Measurements from ENCODE around the gene MUSTN1.
A peak's percentile ranks its signal among the peaks of the same experiment; 100 is the strongest.

The MUSTN1 gene

GRCh38 chr3:52851348-52851747, 16.5 kb upstream of the MUSTN1 start:
- peak; percentile 12 for DNase-seq

DNA sequence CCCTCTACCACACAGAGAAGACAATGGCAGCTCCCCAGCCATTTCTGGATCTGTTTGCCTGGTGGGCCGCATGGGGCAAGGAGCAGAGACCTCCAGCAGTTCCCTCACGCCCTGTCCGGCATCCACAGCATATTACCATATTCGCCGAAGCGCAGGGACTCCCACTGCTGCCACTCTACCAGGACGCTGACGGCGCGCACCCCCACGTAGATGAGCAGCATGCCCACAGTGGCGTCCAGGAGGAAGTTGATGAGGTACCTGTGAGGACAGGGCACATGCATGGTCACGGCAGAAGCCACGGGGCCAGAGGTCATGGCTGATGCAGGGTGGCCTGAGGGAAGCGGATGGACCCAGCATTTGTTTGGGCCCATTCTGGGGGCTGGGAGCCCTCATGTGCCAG, 14.8 kb upstream of the MUSTN1 start:
- DNase-seq: no peak

- DNase-seq: no peak
These were observed 13.8 kb upstream of the MUSTN1 start for GRCh38 chr3:52848617-52849016.

DNA sequence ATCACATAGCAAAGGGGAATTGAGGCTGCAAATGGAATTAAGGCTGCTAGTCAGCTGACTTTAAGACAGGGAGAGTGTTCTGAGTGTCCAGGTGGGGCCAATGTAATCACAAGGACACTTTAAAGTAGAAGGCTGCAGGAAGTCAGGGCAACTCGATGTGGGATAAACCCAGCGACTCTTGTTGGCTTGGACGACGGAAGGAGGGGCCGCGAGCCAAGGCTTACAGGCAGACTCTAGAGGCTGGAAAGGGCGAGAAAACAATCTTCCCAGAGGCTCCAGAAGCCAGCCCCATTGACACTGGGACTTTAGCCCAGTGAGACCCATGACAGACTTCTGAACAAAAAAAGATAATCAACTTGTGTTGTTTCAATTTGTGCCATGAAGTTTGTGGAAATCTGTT, 12.9 kb upstream of the MUSTN1 start:
- DNase-seq: no peak

- DNase-seq: no peak
These were observed 12.4 kb upstream of the MUSTN1 start for GRCh38 chr3:52847241-52847640.

- no peak for DNase-seq
These were observed 11.7 kb upstream of the MUSTN1 start for GRCh38 chr3:52846432-52846965.

DNA sequence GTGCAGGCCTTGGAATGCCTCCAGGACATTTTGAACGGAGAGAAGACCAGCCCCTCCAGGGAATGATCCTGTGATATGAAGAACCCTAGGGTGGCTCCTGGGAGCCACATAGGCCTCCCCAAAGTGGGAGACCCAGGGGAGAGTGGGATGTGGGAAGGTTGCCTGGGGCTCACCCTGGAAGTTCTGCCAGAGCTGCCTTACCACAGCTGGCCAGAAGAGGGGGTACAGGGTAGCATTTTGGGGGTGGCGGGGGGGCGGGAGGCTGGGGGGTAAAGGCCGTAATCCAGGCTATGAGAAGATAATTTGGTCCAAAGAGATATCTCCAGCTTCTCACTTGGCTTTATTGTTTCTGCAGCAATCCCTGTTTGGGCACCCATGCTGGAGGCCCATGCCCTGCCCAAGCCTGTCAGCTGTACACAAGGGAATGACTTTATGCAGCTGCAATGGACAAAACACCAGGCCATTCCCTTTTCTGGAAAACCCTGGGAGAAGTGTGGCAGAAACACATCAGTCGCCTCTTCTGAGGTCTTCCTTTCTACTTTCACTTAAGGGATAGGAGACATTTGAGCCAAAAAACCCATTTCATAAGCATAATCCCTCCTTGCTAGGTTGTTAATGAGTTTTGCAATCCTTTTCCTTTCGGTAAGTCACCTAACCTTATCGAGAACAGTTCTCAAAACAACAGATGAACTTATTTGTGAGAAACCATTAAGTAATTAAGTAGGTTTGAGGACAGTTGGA, 11.0 kb upstream of the MUSTN1 start:
- no peak for DNase-seq

DNA sequence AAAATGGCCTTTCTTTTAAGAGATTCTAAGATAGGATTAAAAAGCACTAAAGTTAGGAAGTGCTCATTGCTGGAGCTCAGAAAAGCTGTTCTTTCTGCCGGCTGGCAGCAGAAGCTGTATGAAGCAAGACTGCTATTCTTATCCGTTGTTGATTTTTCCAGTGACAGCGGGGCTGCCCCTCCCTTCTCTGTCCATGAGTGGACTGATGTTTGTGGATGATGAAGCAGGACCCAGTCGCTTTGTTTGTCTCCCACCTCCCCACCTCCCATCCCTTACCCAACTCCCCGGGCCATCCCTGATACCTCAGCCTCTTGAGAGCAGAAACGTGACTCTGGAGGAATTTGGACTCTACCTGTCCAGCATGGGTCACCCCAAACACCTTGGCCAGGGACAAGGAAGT, 10.3 kb upstream of the MUSTN1 start:
- no peak for DNase-seq

- no peak for DNase-seq
These were observed 9.6 kb upstream of the MUSTN1 start for GRCh38 chr3:52844290-52844975.

DNA sequence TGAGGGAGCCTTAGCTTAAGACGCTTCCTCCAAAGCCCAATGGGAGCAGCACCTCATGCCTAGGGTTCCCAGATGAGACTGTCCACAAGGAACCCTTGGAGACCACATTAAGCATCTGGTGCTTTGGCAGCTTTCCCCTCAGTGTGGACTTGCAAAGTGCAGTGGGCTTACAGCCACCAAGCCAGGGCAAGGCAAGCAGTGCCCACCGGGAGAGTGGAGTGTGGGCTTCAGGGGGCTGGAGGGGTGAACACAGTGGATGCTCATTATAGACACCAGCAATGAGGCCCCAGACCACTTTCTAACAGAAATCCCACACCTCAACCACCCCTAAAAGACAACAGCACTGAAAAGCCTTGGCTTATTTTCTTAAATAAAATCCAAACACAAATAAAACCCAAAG, 9.1 kb upstream of the MUSTN1 start:
- no peak for DNase-seq

GRCh38 chr3:52843108-52843865, 8.5 kb upstream of the MUSTN1 start:
- DNase-seq: no peak

- DNase-seq: no peak
These were observed 7.6 kb upstream of the MUSTN1 start for GRCh38 chr3:52842424-52842823.

DNA sequence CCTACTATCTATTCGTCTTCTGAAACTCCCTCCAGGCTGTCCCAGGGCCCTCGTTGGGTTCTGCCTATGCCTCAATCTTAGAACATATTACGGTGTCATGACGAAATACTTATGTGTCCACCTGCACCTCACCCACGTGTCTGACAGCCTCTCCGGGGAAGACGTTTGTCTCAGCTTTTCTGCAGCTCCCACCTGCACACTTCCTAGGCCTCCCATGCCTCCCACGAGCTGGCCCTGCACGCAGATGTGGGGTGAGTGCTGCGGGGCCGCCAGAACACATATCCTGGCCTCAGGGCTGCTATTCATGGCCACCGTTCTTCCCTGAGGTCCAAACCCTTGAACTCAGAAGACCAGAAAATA, 7.1 kb upstream of the MUSTN1 start:
- DNase-seq: no peak

GRCh38 chr3:52841211-52841980, 6.6 kb upstream of the MUSTN1 start:
- DNase-seq: no peak

DNA sequence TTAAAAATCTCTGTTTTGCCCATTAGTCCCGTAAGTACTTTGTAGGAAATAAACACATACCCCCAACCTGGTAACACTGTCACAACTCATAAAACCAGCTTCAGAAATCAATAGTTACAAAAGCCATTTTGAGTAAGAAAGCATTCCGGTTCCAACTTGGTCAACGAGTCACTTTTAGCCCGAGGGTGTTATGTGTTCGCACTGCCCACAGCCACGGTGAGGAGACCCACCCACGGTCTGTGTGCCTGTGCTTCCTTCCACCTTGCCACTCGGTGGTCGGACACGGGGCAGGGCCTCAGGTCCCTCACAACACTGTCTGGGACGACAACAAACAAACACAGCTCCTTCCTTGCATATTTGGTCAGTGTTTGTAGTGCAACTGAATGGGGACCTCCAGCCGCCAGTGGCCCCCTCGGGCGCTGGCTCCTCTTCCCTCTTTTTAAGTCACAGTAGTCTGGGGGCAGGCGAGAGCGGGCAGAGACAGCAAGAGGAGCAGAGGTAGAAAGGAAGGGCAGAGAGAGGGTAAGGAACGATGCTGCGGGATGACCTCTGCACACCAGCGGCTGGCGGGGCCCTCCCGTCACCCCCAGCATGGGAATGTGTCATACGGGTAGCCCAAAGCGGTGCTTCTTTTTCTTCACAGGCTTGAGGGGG, 5.2 kb upstream of the MUSTN1 start:
- DNase-seq: no peak

DNA sequence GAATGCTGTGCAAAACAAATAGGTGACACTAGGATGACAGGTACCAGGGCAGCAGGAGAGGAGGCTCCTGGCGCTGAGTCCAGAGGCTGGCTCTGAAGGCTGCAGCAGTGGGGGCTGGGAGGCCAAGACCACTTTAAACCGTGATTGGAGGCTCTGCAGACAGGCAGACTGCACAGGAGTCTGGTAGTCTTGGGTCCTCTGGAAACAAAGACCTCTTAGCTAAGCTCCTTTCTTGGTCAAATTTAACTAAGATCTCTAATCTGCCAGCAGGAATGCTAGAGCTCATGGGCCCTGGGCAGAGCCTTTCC, 4.4 kb upstream of the MUSTN1 start:
- DNase-seq: no peak

GRCh38 chr3:52838561-52839267, 3.9 kb upstream of the MUSTN1 start:
- DNase-seq: no peak

GRCh38 chr3:52836986-52837385, 2.2 kb upstream of the MUSTN1 start:
- no peak for DNase-seq

- DNase-seq: no peak
These were observed 1.6 kb upstream of the MUSTN1 start for GRCh38 chr3:52836471-52836845.

DNA sequence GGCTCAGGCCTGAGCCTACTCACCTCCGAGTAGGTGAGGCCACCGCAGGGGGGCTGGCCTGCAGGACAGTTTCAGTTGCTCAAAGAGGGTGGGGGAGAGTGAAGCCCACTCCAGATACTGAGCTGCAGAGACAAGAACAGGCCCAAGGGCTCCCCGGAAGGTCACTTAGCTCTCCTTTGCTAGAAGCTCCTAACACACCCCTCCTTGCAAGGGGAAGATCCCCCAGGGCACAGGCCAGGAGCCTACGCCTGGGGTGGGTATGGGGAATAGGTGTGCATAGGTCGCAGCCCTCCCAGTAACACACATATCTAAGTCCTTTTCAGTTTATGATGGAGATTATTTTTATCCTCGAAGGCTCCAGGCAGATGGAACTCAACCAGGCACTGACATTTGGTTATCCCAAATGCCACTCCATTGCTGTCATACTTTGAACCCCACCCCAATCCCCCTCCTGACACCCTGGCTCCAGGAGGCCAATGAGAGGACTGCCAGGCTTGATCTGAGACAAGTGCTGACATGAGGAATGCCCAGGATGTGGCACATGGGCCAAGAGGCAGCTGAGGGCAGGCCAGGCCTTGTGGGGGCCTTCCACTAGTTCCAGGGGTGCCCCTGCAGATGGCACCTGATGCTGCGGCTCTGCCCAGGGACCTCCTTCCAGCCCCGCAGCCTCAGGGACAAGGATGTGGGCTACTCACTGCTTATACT, 1.1 kb upstream of the MUSTN1 start:
- DNase-seq: no peak

DNA sequence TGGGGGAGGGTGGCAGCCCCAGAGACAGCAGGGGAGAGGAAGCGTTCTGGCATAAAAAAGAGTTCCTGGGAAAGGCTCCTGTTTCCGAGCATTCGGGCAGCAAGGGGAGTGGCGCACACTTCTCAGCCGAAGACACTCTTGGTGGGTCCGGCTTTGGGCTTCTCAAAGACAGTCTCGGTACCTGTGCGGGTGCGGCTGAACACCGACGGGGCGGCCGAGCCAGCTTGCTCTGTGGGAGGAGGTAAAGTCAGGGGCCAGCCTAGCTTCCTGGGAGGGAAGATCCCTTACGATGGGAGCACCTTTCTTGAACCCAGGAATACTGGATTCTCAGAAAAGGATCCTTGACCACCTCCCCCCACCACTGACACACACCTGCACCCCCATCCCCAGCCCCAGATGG, 1.6 kb downstream of the MUSTN1 start:
- DNase-seq: no peak
